Trophoblast cell (in vitro differentiated cells and primary cell): ENCODE measurements around the gene FAM229B.
A peak's percentile ranks its signal among the peaks of the same experiment; 100 is the strongest.

ENCODE experiments used
- DNase-seq, 2 donors: peaks; one replicate each; pipeline ENCODE4 v3.0.0-alpha.2; 2016
- H2AFZ ChIP-seq: 2 replicates; pipeline ENCODE4 v1.6.1; 2013; ENCODE audit warnings: low read length, moderate library complexity, mild to moderate bottlenecking; ENCODE audit not compliant: insufficient read depth, poor library complexity
- H2AK5ac ChIP-seq: 2 replicates; pipeline ENCODE4 v1.6.1; 2013; ENCODE audit warnings: mild to moderate bottlenecking, low read length
- H2BK120ac ChIP-seq: 2 replicates; pipeline ENCODE4 v1.6.1; 2013; ENCODE audit warnings: low read length, mild to moderate bottlenecking, moderate library complexity; ENCODE audit not compliant: insufficient read depth, poor library complexity
- H2BK12ac ChIP-seq: 2 replicates; pipeline ENCODE4 v1.6.1; 2013; ENCODE audit warnings: mild to moderate bottlenecking, low read length, moderate library complexity
- H2BK5ac ChIP-seq: 2 replicates; pipeline ENCODE4 v1.6.1; 2013; ENCODE audit warnings: low read length, low read depth, moderate library complexity, mild to moderate bottlenecking; ENCODE audit not compliant: poor library complexity
- H3K14ac ChIP-seq: 2 replicates; pipeline ENCODE4 v1.6.1; 2013; ENCODE audit warnings: mild to moderate bottlenecking, low read length
- H3K18ac ChIP-seq: 2 replicates; pipeline ENCODE4 v1.6.1; 2013; ENCODE audit warnings: mild to moderate bottlenecking, low read length
- H3K23ac ChIP-seq: 2 replicates; pipeline ENCODE4 v1.6.1; 2013; ENCODE audit warnings: low read length
- H3K27ac ChIP-seq: 2 replicates; pipeline ENCODE4 v1.5.1; 2013; ENCODE audit warnings: low read depth, mild to moderate bottlenecking, inconsistent platforms, low read length, moderate library complexity
- H3K27me3 ChIP-seq: 2 replicates; pipeline ENCODE4 v1.6.1; 2013; ENCODE audit warnings: inconsistent platforms, mild to moderate bottlenecking, low read length, moderate library complexity; ENCODE audit not compliant: insufficient read depth
- H3K36me3 ChIP-seq, 2 experiments: 1 replicate in 1 of 2; 2 replicates in 1 of 2; pipeline ENCODE4 v1.6.1; 2013; ENCODE audit warnings: low read length in 2 of 2, mild to moderate bottlenecking in 2 of 2, moderate library complexity in 1 of 2; ENCODE audit not compliant: insufficient read depth in 2 of 2, control insufficient read depth in 1 of 2
- H3K4ac ChIP-seq: 2 replicates; pipeline ENCODE4 v1.6.1; 2013; ENCODE audit warnings: low read depth, mild to moderate bottlenecking, low read length, moderate library complexity
- H3K4me1 ChIP-seq, 2 experiments: 1 replicate in 1 of 2; 2 replicates in 1 of 2; pipeline ENCODE4 v1.6.1; 2013; ENCODE audit warnings: low read length in 2 of 2, mild to moderate bottlenecking in 2 of 2, moderate library complexity in 1 of 2; ENCODE audit not compliant: insufficient read depth in 2 of 2, control insufficient read depth in 1 of 2
- H3K4me2 ChIP-seq: 2 replicates; pipeline ENCODE4 v1.6.1; 2013; ENCODE audit warnings: inconsistent platforms, mild to moderate bottlenecking, low read length, moderate library complexity
- H3K4me3 ChIP-seq: 2 replicates; pipeline ENCODE4 v1.5.1; 2013; ENCODE audit warnings: mild to moderate bottlenecking, low read depth, low read length, inconsistent platforms
- H3K79me1 ChIP-seq: one replicate; pipeline ENCODE4 v1.6.1; 2013; ENCODE audit warnings: low read length
- H3K79me2 ChIP-seq: 2 replicates; pipeline ENCODE4 v1.6.1; 2013; ENCODE audit warnings: low read length, mild to moderate bottlenecking; ENCODE audit not compliant: control insufficient read depth, insufficient read depth, poor library complexity
- H3K9ac ChIP-seq: 2 replicates; pipeline ENCODE4 v1.6.1; 2013; ENCODE audit warnings: mild to moderate bottlenecking, low read length
- H3K9me3 ChIP-seq: 2 replicates; pipeline ENCODE4 v1.6.1; 2013; ENCODE audit warnings: low read depth, mild to moderate bottlenecking, control low read depth, inconsistent platforms, low read length; ENCODE audit not compliant: insufficient read depth
- H4K12ac ChIP-seq: 2 replicates; pipeline ENCODE4 v1.6.1; 2013; ENCODE audit warnings: low read depth, mild to moderate bottlenecking, low read length, moderate library complexity
- H4K8ac ChIP-seq: 2 replicates; pipeline ENCODE4 v1.6.1; 2013; ENCODE audit warnings: low read depth, mild to moderate bottlenecking, low read length, moderate library complexity
- H4K91ac ChIP-seq: one replicate; pipeline ENCODE4 v1.6.1; 2013; ENCODE audit warnings: low read depth, mild to moderate bottlenecking, low read length, moderate library complexity
- WGBS: extraction: QIAGEN DNeasy Blood & Tissue Kit; methylation state at CpG from one replicate; pipeline ENCODE4 v1.1.7; 2013; ENCODE audit warnings: missing lambda C conversion rate; ENCODE audit not compliant: insufficient read length, insufficient coverage; ENCODE audit errors: extremely low coverage; 5-methylcytosine and 5-hydroxymethylcytosine counted together

Gene FAM229B

DNA sequence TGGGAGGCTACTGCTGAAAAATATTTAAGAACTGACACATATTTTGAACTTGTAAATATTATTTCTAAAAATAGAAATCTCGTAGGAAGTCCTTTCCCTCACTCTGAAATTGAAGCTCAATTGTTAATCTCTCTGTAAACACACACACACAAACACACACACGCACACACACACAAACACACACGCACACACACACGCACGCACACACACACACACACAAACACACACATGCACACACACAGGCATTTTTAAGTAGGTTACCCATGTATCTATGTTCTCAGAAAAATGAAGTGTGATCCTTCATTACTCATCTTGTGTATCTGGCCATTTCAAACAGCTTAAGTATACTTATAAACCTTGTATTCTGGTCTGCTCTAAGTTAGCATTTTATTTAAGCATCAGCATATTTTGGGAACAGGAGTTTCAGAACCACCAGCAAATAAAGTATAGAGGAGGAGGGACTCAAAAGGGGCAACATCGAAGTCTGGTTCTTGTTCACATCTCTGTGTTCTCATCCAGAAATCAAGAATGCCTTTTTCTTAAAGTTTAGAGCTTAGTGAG, 21.9 kb upstream of the FAM229B start:
- Histone ChIP-seq H3K4me3 (no peak overlapping the region), H3K9me3 (no peaks in the 10 kb centered on the region), H3K4me2 (no peak overlapping the region), H3K14ac (no peak overlapping the region), H3K79me2 (no peaks in the 10 kb centered on the region), H3K4ac (no peak overlapping the region), H2BK12ac (no peak overlapping the region), H2BK120ac (no peak overlapping the region), H3K27me3 (no peaks in the 10 kb centered on the region), H4K8ac (no peak overlapping the region), H3K79me1 (no peaks in the 10 kb centered on the region), H3K18ac (no peak overlapping the region), H4K91ac (no peak overlapping the region), H3K23ac (no peak overlapping the region), H2AK5ac (no peak overlapping the region), H4K12ac (no peak overlapping the region), H3K27ac (no peak overlapping the region), H3K4me1 (no peaks in the 10 kb centered on the region), H3K36me3 (no peaks in the 10 kb centered on the region), H2BK5ac (no peak overlapping the region), H2AFZ (no peak overlapping the region), H3K9ac (no peak overlapping the region)
- no peak for DNase-seq
- WGBS: no CpG with 5 or more reads among the region's 6 CpGs

DNA sequence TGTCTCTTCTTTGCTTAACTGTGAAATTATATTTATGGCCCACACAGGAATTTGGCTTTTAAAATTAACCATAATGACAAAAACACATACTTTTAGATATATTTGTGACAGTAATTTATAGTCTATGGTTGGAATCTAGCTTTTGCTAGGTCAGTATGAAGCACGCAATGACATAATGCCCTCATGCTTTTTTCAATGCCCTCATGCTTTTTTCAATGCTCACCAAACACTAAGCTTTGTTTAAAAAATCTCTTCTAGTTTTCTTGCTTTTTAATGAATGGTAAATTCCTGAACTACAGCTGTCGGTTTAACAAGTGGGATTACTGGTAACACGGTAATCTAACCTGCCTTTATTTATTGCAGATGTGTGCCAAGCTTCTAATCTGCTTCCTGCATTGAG, 20.8 kb upstream of the FAM229B start:
- Histone ChIP-seq H3K9ac (no peak overlapping the region), H3K79me2 (no peaks in the 10 kb centered on the region), H3K9me3 (no peaks in the 10 kb centered on the region), H2BK12ac (no peak overlapping the region), H3K18ac (no peak overlapping the region), H3K27ac (no peak overlapping the region), H3K36me3 (no peaks in the 10 kb centered on the region), H4K91ac (no peak overlapping the region), H3K79me1 (no peaks in the 10 kb centered on the region), H3K23ac (no peak overlapping the region), H3K4me2 (no peak overlapping the region), H3K4ac (no peak overlapping the region), H4K12ac (no peak overlapping the region), H2BK120ac (no peak overlapping the region), H4K8ac (no peak overlapping the region), H3K4me1 (no peaks in the 10 kb centered on the region), H2BK5ac (no peak overlapping the region), H3K14ac (no peak overlapping the region), H3K27me3 (no peaks in the 10 kb centered on the region), H2AFZ (no peak overlapping the region), H3K4me3 (no peak overlapping the region), H2AK5ac (no peak overlapping the region)
- DNase-seq: peak; percentile 58 to 80
- no CpG with 5 or more reads among the region's 3 CpGs for WGBS

DNA sequence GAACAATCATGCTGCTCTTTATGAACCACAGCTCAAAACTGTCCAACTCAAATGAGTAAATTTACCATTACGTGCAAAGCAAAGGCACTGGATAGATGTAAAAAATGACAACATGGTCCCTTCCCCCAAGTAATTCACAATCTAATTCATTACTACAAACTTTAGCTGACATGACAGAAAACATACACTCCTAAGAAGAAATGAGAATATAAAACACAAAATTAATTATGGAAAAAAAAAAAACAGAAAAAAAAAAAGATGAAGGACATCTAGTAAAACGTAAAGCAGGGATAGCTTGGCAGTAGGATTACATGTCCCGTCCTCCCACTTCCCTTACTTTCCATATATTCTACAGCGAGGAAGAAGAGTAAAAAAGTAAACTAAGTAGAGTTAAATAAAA, 5.8 kb upstream of the FAM229B start:
- H4K91ac ChIP-seq: no peak overlapping the region
- no peaks in the 10 kb centered on the region for H3K27me3 ChIP-seq
- H2BK5ac ChIP-seq: no peak overlapping the region
- no peak overlapping the region for H4K12ac ChIP-seq
- H2AFZ ChIP-seq: no peak overlapping the region
- H3K4me3 ChIP-seq: no peak overlapping the region
- no peaks in the 10 kb centered on the region for H3K9me3 ChIP-seq
- no peak overlapping the region for H2BK12ac ChIP-seq
- H3K27ac ChIP-seq: no peak overlapping the region
- H3K79me1 ChIP-seq: no peaks in the 10 kb centered on the region
- DNase-seq: no peak
- H3K18ac ChIP-seq: no peak overlapping the region
- WGBS: no CpG with 5 or more reads among the region's 4 CpGs
- no peaks in the 10 kb centered on the region for H3K36me3 ChIP-seq
- no peak overlapping the region for H3K4me2 ChIP-seq
- no peak overlapping the region for H3K14ac ChIP-seq
- no peak overlapping the region for H3K4ac ChIP-seq
- H3K9ac ChIP-seq: no peak overlapping the region
- H2AK5ac ChIP-seq: no peak overlapping the region
- H2BK120ac ChIP-seq: no peak overlapping the region
- H3K23ac ChIP-seq: no peak overlapping the region
- H3K4me1 ChIP-seq: no peaks in the 10 kb centered on the region
- no peaks in the 10 kb centered on the region for H3K79me2 ChIP-seq
- no peak overlapping the region for H4K8ac ChIP-seq

DNA sequence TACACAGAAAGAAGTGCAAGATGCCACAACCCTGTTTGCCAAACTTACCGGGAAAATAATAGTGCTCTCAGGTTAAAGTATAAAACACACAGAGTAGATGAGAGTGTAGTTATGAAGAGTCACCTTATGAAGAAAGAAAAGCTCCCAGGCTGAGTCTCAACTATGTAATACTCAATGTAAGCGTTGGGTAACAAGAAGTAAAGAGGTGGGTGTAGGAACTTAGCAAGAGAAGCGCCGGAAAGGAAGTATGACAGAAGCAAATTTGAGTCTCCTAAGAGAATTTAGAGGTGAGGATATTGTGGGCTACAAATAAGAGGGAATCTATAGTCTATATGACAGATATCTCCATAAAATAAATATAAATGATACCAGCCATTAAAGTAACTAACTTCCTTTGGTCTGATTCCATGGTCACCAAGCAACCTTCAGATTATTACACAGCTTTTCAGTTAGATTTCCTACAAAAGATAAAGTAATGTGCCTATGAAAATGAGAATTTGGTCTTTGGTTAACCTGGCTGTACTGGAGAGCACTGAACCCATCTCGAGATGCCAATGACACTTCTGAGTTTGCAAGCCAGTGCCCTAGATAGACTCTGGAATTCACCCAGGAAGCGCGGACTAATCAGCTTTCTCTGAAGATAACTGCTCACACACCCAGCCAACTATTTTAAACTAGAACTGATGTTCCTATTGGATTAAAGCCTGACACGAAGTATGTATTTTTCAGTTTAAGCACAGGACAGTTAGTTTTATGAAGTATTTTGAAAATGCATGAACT, 1.9 kb upstream of the FAM229B start:
- Histone ChIP-seq H2AK5ac (no peak overlapping the region), H4K91ac (no peak overlapping the region), H3K36me3 (no peaks in the 10 kb centered on the region), H3K27ac (no peak overlapping the region), H3K4me1 (no peaks in the 10 kb centered on the region), H3K9ac (no peak overlapping the region), H4K8ac (no peak overlapping the region), H3K4ac (no peak overlapping the region), H3K23ac (no peak overlapping the region), H3K79me1 (no peaks in the 10 kb centered on the region), H3K79me2 (no peaks in the 10 kb centered on the region), H3K27me3 (no peaks in the 10 kb centered on the region), H2BK120ac (no peak overlapping the region), H3K18ac (no peak overlapping the region), H2BK12ac (no peak overlapping the region), H2BK5ac (no peak overlapping the region), H4K12ac (no peak overlapping the region), H2AFZ (no peak overlapping the region), H3K14ac (no peak overlapping the region), H3K4me3 (no peak overlapping the region), H3K4me2 (no peak overlapping the region), H3K9me3 (no peaks in the 10 kb centered on the region)
- no peak for DNase-seq
- WGBS: no CpG with 5 or more reads among the region's 8 CpGs
